BJ (cell line): ENCODE measurements around the gene ALCAM. TPM values are rescaled to one million over a fixed set of nuclear protein-coding genes. Genes with fewer than 3 reads are reported as not detected.

Experiments
- CTCF ChIA-PET: fragments of 350-600 bp; formaldehyde crosslinking; extraction: SDS; loops from one replicate; lab custom pipeline; 2021; ENCODE audit warnings: antibody characterized with exemption, inconsistent platforms; lab: Yijun Ruan, JAX
- POLR2A ChIA-PET: fragments of 300-600 bp; sonication (Branson Sonifier 250); formaldehyde crosslinking; extraction: SDS; loops from one replicate; lab custom pipeline; 2021; ENCODE audit warnings: antibody characterized with exemption; lab: Charles Lee
- DNase-seq: peaks from one replicate; pipeline ENCODE4 v3.0.0-alpha.2; 2011; ENCODE audit warnings: low read depth
- H3K27me3 ChIP-seq: 2 replicates; pipeline ENCODE4 v1.6.0; 2011; ENCODE audit warnings: low read length; ENCODE audit not compliant: control insufficient read depth, insufficient read depth
- H3K36me3 ChIP-seq: 2 replicates; pipeline ENCODE4 v1.5.1; 2011; ENCODE audit warnings: low read length; ENCODE audit not compliant: control insufficient read depth, insufficient read depth
- H3K4me3 ChIP-seq: 2 replicates; pipeline ENCODE4 v1.5.1; 2011; ENCODE audit warnings: low read depth, mild to moderate bottlenecking, control low read depth, low read length
- polyA plus RNA-seq: library from polyadenylated mRNA; depleted of rRNA; stranded (reverse); fragments of >200 nt; gene quantifications from 2 replicates; pipeline ENCODE4 v1.2.3, GENCODE V29; 2011
- TF ChIP-seq, protein P1 (sequence below): IDR thresholded peaks from 2 replicates; pipeline ENCODE4 v1.5.1; 2011; ENCODE audit warnings: low read depth, mild to moderate bottlenecking, control low read depth, inconsistent platforms, low read length, moderate library complexity; ENCODE audit not compliant: insufficient read depth

The ALCAM gene
- polyA plus RNA-seq, 1 experiment, result 89.5 TPM

DNA sequence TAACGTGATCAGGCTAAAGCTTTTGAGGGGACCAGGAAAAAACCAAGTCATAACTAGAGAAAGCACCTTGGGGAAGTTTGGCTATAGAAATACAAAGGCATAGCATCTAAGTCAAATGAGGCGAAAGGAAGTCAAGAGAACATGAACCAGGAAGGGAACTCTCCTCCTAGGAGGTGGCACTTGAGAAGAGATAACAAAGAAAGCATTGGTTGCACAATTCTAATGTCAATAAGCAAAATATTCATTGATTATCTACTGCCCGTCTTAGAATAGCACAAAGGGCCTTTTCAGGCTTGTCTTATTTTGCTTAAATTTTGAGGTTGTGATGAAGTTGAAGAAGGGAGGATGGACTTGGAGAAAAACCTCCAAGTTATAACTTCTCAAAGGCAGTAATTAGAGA is 73.4 kb downstream of the ALCAM start:
- no peak for DNase-seq
- POLR2A ChIA-PET, result no interaction called here
- Histone ChIP-seq H3K4me3 (no peak overlapping the region), H3K27me3 (no peaks in the 10 kb centered on the region), H3K36me3 (no peaks in the 10 kb centered on the region)
- CTCF ChIA-PET, result no interaction called here
- TF ChIP-seq, protein P1, sequence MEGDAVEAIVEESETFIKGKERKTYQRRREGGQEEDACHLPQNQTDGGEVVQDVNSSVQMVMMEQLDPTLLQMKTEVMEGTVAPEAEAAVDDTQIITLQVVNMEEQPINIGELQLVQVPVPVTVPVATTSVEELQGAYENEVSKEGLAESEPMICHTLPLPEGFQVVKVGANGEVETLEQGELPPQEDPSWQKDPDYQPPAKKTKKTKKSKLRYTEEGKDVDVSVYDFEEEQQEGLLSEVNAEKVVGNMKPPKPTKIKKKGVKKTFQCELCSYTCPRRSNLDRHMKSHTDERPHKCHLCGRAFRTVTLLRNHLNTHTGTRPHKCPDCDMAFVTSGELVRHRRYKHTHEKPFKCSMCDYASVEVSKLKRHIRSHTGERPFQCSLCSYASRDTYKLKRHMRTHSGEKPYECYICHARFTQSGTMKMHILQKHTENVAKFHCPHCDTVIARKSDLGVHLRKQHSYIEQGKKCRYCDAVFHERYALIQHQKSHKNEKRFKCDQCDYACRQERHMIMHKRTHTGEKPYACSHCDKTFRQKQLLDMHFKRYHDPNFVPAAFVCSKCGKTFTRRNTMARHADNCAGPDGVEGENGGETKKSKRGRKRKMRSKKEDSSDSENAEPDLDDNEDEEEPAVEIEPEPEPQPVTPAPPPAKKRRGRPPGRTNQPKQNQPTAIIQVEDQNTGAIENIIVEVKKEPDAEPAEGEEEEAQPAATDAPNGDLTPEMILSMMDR, result no peak

DNA sequence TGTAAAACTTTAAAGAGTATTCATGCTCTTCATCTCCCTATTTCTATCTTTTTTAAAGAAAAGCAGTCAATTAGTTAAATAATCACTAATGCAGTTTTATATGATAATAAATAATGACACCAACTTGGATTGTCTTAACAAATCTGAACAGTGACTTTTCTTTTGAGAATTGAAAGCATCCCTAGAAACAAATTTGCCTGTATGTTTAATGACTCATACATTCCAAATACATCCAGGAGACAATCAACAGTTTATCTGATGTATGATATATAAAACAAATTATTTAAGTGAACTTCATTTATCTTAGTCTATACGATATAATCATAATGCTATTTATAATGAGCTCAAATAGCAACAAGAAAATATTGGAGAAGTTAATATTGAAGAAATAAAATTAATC is 78.0 kb downstream of the ALCAM start:
- Histone ChIP-seq H3K27me3 (no peaks in the 10 kb centered on the region), H3K36me3 (no peaks in the 10 kb centered on the region), H3K4me3 (no peak overlapping the region)
- ChIA-PET POLR2A (no interaction called here), CTCF (no interaction called here)
- DNase-seq, result no peak
- TF ChIP-seq, protein P1, result no peak

DNA sequence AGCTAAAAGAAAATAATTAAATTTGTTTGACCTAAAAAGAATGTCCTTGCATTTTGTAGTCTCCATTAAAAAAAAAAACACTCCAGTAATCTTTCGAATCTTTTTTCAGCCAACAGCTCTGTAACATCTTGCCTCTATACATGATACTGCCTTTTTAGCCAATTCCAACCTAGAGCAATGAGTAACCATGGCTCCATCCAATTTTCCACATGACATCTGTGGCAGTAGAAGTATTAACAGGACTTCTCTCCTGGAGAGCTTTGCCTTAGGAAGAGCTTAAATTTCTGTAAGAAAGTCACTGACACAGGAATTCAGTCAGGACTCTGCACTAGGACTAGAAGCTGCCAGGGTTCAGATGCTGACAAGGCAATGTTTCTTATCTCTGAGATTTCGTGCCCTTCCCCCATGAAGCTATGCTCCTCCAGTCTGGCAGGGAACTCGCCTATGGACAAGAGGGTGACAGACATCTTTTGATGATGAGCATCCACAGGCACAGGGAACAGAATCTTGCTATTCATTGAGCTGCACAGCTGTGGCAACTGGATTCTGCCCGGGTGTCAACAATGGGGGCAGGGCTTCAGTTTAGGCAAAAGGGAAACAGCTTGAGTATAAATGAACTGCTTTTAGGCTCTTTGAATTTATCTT is 81.8 kb downstream of the ALCAM start:
- H3K36me3 ChIP-seq, result no peaks in the 10 kb centered on the region
- no peak for DNase-seq
- ChIA-PET POLR2A (interaction anchor here (0.6 to 1.2 kb wide), 3 partner anchors 11 to 26 kb away, joined by 3 to 4 read pairs (median 4); no protein-coding TSS in a partner anchor), CTCF (interaction anchor here (0.7 to 1.1 kb wide), 3 partner anchors 12 to 60 kb away, joined by 3 read pairs; no protein-coding TSS in a partner anchor)
- TF ChIP-seq, protein P1, result no peak
- H3K4me3 ChIP-seq, result no peak overlapping the region
- no peaks in the 10 kb centered on the region for H3K27me3 ChIP-seq

DNA sequence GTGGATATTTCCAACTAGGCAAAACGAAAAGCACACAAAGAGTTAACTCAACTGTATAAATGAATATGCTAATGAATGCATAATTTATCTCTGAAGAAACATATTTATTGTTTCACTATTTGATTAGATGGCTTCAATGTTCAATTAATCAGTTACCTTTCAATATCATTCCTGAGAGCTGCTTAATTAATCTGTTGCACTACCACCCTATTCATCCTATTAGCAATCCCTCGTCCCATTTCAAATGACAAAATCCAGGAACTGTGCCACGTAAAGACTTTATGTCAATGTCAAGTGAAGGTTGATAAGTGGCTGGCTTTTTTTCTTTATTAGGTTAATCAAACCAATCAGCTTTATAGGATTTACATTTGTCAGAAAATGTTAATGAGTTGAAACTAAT is 82.7 kb downstream of the ALCAM start:
- TF ChIP-seq, protein P1, result no peak
- Histone ChIP-seq H3K27me3 (no peaks in the 10 kb centered on the region), H3K36me3 (no peaks in the 10 kb centered on the region), H3K4me3 (no peak overlapping the region)
- CTCF ChIA-PET, result interaction anchor here (0.9 kb wide), 1 partner anchor 61 kb away, joined by 3 read pairs; no protein-coding TSS in a partner anchor
- no peak for DNase-seq
- POLR2A ChIA-PET, result no interaction called here

GRCh38 chr3:105456017-105456416 is 89.3 kb downstream of the ALCAM start:
- no peaks in the 10 kb centered on the region for H3K27me3 ChIP-seq
- no peaks in the 10 kb centered on the region; the same call in 1 of the 2 replicates for H3K36me3 ChIP-seq
- ChIA-PET CTCF (no interaction called here), POLR2A (no interaction called here)
- TF ChIP-seq, protein P1, result no peak
- no peak for DNase-seq
- no peak overlapping the region for H3K4me3 ChIP-seq
